K562 (cell line): ENCODE results near the gene ANP32B. TPM values are rescaled to one million over a fixed set of nuclear protein-coding genes. Genes with fewer than 3 reads are reported as not detected.
A peak's percentile ranks its signal among the peaks of the same experiment; 100 is the strongest.

Source experiments
- C11orf30 ChIP-seq: fragments of 450-650 bp; IDR thresholded peaks from 2 replicates; pipeline ENCODE4 v1.6.1; 2016; ENCODE audit warnings: low read depth, mild to moderate bottlenecking
- KAT2B ChIP-seq: IDR thresholded peaks from one replicate; pipeline ENCODE4 v1.6.1; 2012; ENCODE audit warnings: low read depth, mild to moderate bottlenecking, control low read depth, inconsistent platforms, low read length, moderate library complexity
- MCM3 ChIP-seq: fragments of 450-650 bp; IDR thresholded peaks from 2 replicates; pipeline ENCODE4 v1.6.1; 2016
- NELFE ChIP-seq: IDR thresholded peaks from 2 replicates; pipeline ENCODE4 v1.6.1; 2011; ENCODE audit warnings: mild to moderate bottlenecking; ENCODE audit not compliant: insufficient read depth, insufficient read length
- NFE2 ChIP-seq: IDR thresholded peaks from 2 replicates; pipeline ENCODE4 v1.6.1; 2014; ENCODE audit warnings: antibody characterized with exemption, low read depth
- POLR2B ChIP-seq: fragments of 450-650 bp; IDR thresholded peaks from 2 replicates; pipeline ENCODE4 v1.6.1; 2018; ENCODE audit warnings: low read depth; ENCODE audit not compliant: partially characterized antibody
- POLR2G ChIP-seq: fragments of 200-400 bp; formaldehyde crosslinking; IDR thresholded peaks from 2 replicates; pipeline ENCODE4 v1.6.1; 2017; ENCODE audit warnings: low read depth, mild to moderate bottlenecking, antibody characterized with exemption, low read length, moderate library complexity
- SMARCE1 ChIP-seq: fragments of 450-650 bp; IDR thresholded peaks from 2 replicates; pipeline ENCODE4 v1.7.1; 2016; ENCODE audit warnings: mild to moderate bottlenecking
- polyA plus RNA-seq, 8 experiments: library from polyadenylated mRNA; depleted of rRNA in 4 of 8; stranded (reverse) in 5 of 8; unstranded in 3 of 8; fragments of >200 nt; fragmentation: Nextera tagmentation in 2 of 8; fragmentation: Illumina TruSeq in 1 of 8; extraction: Ambion mirVana in 2 of 8; extraction: Trizol in 1 of 8; gene quantifications; 2 replicates each; pipeline versions ENCODE4 v1.2.1 to v1.2.3, GENCODE V29; 2011 to 2014; ENCODE audit warnings: inconsistent platforms in 1 of 8, missing spikeins in 1 of 8
- total RNA-seq, 7 experiments: library from RNA; depleted of rRNA in 6 of 7; stranded (reverse); fragments of >200 nt in 6 of 7; fragmentation: Illumina TruSeq in 2 of 7; extraction: Trizol in 2 of 7; gene quantifications; 2 replicates each; pipeline versions ENCODE4 v1.2.1 to v1.2.3, GENCODE V29; 2011 to 2021; ENCODE audit warnings: low replicate concordance in 1 of 7
- TF ChIP-seq, protein P1 (sequence below): fragments of 200-800 bp; sonication (Bioruptor generic); IDR thresholded peaks from 2 replicates; pipeline ENCODE4 v1.6.1; 2016; ENCODE audit warnings: missing genetic modification characterization, missing compliant biosample characterization
- TF ChIP-seq, protein P2 (sequence below), 2 experiments: IDR thresholded peaks in 1 of 2; conservative IDR thresholded peaks in 1 of 2; 2 replicates each; pipeline ENCODE4 v1.6.1; 2016; ENCODE audit warnings: low read depth in 2 of 2, mild to moderate bottlenecking in 1 of 2, missing compliant biosample characterization in 1 of 2, missing genetic modification characterization in 1 of 2, moderate library complexity in 1 of 2
- TF ChIP-seq, protein P3 (sequence below): fragments of 450-650 bp; IDR thresholded peaks from 2 replicates; pipeline ENCODE4 v1.6.1; 2018; ENCODE audit not compliant: partially characterized antibody
- TF ChIP-seq, protein P4 (sequence below): sonication (generic); formaldehyde crosslinking; IDR thresholded peaks from 2 replicates; pipeline ENCODE4 v1.8.0; 2022; ENCODE audit warnings: mild to moderate bottlenecking, missing genetic modification reagents, borderline replicate concordance

Gene ANP32B
- total and polyA plus RNA-seq, 9 of the 15 experiments (the other 6 are each of a cell fraction or from before 2014, with no cell fraction given) = 68.9 to 815 (median 141) TPM

DNA sequence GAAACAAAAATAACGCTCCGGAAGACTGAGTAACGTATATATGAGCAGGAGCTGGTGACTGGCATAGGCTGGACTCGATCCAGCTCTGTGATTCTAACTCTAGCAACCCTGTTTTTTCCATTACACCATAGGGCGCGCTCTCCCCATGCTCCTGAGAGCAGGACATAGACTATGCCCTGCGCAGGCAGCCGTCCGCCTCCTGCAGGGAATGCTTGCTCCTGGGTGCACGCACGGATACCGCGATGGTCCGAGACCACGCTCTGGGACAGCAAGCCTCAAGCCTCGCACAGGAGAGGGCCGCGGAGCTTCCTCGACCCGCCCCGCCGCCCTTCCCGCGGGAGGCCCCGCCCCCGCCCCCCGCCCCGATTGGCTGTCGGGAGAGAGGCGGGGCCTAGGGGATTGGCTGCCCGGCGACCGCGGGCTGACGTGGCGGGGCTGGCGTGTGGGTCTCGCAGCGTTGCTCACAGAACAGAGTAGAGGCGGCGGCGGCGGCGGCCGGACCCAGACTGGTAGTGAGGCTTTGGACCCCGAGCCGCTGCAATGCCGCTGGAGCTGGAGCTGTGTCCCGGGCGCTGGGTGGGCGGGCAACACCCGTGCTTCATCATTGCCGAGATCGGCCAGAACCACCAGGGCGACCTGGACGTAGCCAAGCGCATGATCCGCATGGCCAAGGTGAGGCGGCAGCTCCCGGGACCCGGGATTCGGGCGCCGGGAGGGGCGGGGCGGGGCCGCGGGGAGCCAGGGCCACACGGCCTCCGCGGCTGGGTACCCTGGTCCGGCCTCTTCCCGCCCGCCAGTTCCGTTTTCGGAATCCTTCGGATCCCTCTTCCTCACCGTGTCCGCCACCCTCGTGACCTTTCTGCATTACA is 73.4 kb downstream of the ANP32B start, which contains the start of gene NANS (continued):
- TF ChIP-seq POLR2B (peak; percentile 90), SMARCE1 (no peak), MCM3 (no peak), NFE2 (no peak), C11orf30 (no peak), POLR2G (peak; percentile 99), NELFE (no peak), KAT2B (no peak)
- TF ChIP-seq, protein P1, sequence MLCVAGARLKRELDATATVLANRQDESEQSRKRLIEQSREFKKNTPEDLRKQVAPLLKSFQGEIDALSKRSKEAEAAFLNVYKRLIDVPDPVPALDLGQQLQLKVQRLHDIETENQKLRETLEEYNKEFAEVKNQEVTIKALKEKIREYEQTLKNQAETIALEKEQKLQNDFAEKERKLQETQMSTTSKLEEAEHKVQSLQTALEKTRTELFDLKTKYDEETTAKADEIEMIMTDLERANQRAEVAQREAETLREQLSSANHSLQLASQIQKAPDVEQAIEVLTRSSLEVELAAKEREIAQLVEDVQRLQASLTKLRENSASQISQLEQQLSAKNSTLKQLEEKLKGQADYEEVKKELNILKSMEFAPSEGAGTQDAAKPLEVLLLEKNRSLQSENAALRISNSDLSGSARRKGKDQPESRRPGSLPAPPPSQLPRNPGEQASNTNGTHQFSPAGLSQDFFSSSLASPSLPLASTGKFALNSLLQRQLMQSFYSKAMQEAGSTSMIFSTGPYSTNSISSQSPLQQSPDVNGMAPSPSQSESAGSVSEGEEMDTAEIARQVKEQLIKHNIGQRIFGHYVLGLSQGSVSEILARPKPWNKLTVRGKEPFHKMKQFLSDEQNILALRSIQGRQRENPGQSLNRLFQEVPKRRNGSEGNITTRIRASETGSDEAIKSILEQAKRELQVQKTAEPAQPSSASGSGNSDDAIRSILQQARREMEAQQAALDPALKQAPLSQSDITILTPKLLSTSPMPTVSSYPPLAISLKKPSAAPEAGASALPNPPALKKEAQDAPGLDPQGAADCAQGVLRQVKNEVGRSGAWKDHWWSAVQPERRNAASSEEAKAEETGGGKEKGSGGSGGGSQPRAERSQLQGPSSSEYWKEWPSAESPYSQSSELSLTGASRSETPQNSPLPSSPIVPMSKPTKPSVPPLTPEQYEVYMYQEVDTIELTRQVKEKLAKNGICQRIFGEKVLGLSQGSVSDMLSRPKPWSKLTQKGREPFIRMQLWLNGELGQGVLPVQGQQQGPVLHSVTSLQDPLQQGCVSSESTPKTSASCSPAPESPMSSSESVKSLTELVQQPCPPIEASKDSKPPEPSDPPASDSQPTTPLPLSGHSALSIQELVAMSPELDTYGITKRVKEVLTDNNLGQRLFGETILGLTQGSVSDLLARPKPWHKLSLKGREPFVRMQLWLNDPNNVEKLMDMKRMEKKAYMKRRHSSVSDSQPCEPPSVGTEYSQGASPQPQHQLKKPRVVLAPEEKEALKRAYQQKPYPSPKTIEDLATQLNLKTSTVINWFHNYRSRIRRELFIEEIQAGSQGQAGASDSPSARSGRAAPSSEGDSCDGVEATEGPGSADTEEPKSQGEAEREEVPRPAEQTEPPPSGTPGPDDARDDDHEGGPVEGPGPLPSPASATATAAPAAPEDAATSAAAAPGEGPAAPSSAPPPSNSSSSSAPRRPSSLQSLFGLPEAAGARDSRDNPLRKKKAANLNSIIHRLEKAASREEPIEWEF (CRISPR knock-in tag) = no peak
- TF ChIP-seq, protein P2, sequence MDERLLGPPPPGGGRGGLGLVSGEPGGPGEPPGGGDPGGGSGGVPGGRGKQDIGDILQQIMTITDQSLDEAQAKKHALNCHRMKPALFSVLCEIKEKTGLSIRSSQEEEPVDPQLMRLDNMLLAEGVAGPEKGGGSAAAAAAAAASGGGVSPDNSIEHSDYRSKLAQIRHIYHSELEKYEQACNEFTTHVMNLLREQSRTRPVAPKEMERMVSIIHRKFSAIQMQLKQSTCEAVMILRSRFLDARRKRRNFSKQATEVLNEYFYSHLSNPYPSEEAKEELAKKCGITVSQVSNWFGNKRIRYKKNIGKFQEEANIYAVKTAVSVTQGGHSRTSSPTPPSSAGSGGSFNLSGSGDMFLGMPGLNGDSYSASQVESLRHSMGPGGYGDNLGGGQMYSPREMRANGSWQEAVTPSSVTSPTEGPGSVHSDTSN (CRISPR knock-in tag; IDR thresholded peaks at IDR 0.05; ENCODE audit: low read depth) = no peak
- TF ChIP-seq, protein P2 (tag; conservative IDR thresholded peaks at IDR 0.05; ENCODE audit: low read depth) = no peak
- TF ChIP-seq, protein P3, sequence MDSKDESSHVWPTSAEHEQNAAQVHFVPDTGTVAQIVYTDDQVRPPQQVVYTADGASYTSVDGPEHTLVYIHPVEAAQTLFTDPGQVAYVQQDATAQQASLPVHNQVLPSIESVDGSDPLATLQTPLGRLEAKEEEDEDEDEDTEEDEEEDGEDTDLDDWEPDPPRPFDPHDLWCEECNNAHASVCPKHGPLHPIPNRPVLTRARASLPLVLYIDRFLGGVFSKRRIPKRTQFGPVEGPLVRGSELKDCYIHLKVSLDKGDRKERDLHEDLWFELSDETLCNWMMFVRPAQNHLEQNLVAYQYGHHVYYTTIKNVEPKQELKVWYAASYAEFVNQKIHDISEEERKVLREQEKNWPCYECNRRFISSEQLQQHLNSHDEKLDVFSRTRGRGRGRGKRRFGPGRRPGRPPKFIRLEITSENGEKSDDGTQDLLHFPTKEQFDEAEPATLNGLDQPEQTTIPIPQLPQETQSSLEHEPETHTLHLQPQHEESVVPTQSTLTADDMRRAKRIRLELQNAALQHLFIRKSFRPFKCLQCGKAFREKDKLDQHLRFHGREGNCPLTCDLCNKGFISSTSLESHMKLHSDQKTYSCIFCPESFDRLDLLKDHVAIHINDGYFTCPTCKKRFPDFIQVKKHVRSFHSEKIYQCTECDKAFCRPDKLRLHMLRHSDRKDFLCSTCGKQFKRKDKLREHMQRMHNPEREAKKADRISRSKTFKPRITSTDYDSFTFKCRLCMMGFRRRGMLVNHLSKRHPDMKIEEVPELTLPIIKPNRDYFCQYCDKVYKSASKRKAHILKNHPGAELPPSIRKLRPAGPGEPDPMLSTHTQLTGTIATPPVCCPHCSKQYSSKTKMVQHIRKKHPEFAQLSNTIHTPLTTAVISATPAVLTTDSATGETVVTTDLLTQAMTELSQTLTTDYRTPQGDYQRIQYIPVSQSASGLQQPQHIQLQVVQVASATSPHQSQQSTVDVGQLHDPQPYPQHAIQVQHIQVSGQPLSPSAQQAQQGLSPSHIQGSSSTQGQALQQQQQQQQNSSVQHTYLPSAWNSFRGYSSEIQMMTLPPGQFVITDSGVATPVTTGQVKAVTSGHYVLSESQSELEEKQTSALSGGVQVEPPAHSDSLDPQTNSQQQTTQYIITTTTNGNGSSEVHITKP = no peak
- TF ChIP-seq, protein P4, sequence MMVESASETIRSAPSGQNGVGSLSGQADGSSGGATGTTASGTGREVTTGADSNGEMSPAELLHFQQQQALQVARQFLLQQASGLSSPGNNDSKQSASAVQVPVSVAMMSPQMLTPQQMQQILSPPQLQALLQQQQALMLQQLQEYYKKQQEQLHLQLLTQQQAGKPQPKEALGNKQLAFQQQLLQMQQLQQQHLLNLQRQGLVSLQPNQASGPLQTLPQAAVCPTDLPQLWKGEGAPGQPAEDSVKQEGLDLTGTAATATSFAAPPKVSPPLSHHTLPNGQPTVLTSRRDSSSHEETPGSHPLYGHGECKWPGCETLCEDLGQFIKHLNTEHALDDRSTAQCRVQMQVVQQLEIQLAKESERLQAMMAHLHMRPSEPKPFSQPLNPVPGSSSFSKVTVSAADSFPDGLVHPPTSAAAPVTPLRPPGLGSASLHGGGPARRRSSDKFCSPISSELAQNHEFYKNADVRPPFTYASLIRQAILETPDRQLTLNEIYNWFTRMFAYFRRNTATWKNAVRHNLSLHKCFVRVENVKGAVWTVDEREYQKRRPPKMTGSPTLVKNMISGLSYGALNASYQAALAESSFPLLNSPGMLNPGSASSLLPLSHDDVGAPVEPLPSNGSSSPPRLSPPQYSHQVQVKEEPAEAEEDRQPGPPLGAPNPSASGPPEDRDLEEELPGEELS (CRISPR knock-in tag) = no peak
